Stimulated activated CD4-positive, alpha-beta T cell treated with anti-CD3 and anti-CD28 coated beads, Interleukin-15, amount 100 ng/mL, for 48 hours (primary cell): ENCODE measurements around the gene DRP2.
"Not testable (repeated sequence)": the region's sequence is repeated elsewhere in the genome, so short reads cannot be mapped to it uniquely, and the experiment has no call there.

ENCODE experiments used
- DNase-seq, 2 donors: peaks; one replicate each; pipeline ENCODE4 v3.0.0-alpha.2; 2020; ENCODE audit warnings: low read depth in 2 of 2

DRP2 gene

GRCh38 chrX:101219116-101219863 is at the start of gene DRP2:
TSS of gene DRP2 (plus strand) at chrX:101219786. CDS start at chrX:101231648, 11,862 bp downstream.
- no peak for DNase-seq

- DNase-seq = no peak
Measured at GRCh38 chrX:101171883-101172400, 47.6 kb upstream of the DRP2 start.

- DNase-seq = no peak
Measured at GRCh38 chrX:101176439-101176838, 43.1 kb upstream of the DRP2 start.

- not testable (repeated sequence) for DNase-seq
Measured at GRCh38 chrX:101184876-101185275, 34.7 kb upstream of the DRP2 start.

- not testable (repeated sequence) for DNase-seq
Measured at GRCh38 chrX:101187961-101188360, 31.6 kb upstream of the DRP2 start.

GRCh38 chrX:101190736-101191135 is 28.9 kb upstream of the DRP2 start:
- no peak for DNase-seq

- DNase-seq = no peak
Measured at GRCh38 chrX:101191217-101191750, 28.3 kb upstream of the DRP2 start.

- DNase-seq = no peak
Measured at GRCh38 chrX:101195442-101196173, 24.0 kb upstream of the DRP2 start.

GRCh38 chrX:101203761-101204351 is 15.7 kb upstream of the DRP2 start:
- DNase-seq = no peak

GRCh38 chrX:101206471-101206870 is 13.1 kb upstream of the DRP2 start:
- no peak for DNase-seq

- no peak for DNase-seq
Measured at GRCh38 chrX:101208152-101208905, 11.3 kb upstream of the DRP2 start.

- no peak for DNase-seq
Measured at GRCh38 chrX:101210630-101211029, 9.0 kb upstream of the DRP2 start.

- no peak for DNase-seq
Measured at GRCh38 chrX:101217689-101218088, 1.9 kb upstream of the DRP2 start.

- no peak for DNase-seq
Measured at GRCh38 chrX:101219864-101220346, 319 bp downstream of the DRP2 start.

- no peak for DNase-seq
Measured at GRCh38 chrX:101220662-101221260, 1.2 kb downstream of the DRP2 start.

- DNase-seq = no peak
Measured at GRCh38 chrX:101223226-101223625, 3.6 kb downstream of the DRP2 start.

- DNase-seq = no peak
Measured at GRCh38 chrX:101229170-101229569, 9.6 kb downstream of the DRP2 start.

- no peak for DNase-seq
Measured at GRCh38 chrX:101230636-101231035, 11.1 kb downstream of the DRP2 start.

- no peak for DNase-seq
Measured at GRCh38 chrX:101231080-101231479, 11.5 kb downstream of the DRP2 start.

GRCh38 chrX:101232316-101232715 is 12.7 kb downstream of the DRP2 start:
- DNase-seq = no peak

- no peak for DNase-seq
Measured at GRCh38 chrX:101237041-101237440, 17.5 kb downstream of the DRP2 start.
